OCI-LY1 (cell line): ENCODE results near the gene DCHS1.

Source experiments
- EZH2 ChIP-seq: fragments of 200-600 bp; sonication (generic), shearing (Covaris generic); IDR thresholded peaks from 2 replicates; pipeline ENCODE4 v1.8.0; 2017; ENCODE audit warnings: borderline replicate concordance, mixed run types, mild to moderate bottlenecking, antibody characterized with exemption, low read length, moderate library complexity, mixed read lengths
- TF ChIP-seq, protein P1 (sequence below): fragments of 200-600 bp; sonication (generic), shearing (Covaris generic); IDR thresholded peaks from 2 replicates; pipeline ENCODE4 v1.5.1; 2017; ENCODE audit warnings: mild to moderate bottlenecking, antibody characterized with exemption, low read length, moderate library complexity, mixed read lengths

DNA sequence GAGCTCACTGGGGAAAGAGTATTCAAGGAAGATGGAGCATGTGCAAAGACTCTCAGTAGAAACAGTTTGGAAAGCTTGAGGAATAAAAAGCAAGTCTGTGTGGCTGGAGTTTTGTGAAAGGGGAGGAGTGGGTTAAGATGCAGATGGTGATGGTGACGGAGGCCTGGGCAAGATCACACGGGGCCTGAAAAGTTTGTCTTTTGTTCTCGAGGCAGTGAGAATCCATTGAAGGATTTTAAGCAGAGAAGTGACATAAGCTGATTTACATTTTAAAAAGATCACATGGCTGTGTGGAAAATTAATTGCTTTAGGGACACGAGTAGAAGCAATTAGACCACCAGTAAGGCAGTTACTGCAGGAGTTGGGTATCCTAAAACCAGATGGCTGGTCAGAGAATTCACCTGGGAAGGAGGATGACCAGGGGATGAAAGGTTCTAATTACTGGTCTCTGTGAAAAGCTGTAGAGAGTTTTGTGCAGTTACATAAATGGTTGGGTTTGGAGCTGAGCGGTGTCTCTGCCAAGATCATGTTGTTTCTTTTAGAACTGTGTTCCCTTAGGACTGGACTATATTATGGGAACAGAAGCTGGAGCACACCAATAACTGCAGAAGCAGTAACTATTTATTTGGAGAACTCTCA lies 59.3 kb downstream of the DCHS1 start:
- TF ChIP-seq, protein P1, sequence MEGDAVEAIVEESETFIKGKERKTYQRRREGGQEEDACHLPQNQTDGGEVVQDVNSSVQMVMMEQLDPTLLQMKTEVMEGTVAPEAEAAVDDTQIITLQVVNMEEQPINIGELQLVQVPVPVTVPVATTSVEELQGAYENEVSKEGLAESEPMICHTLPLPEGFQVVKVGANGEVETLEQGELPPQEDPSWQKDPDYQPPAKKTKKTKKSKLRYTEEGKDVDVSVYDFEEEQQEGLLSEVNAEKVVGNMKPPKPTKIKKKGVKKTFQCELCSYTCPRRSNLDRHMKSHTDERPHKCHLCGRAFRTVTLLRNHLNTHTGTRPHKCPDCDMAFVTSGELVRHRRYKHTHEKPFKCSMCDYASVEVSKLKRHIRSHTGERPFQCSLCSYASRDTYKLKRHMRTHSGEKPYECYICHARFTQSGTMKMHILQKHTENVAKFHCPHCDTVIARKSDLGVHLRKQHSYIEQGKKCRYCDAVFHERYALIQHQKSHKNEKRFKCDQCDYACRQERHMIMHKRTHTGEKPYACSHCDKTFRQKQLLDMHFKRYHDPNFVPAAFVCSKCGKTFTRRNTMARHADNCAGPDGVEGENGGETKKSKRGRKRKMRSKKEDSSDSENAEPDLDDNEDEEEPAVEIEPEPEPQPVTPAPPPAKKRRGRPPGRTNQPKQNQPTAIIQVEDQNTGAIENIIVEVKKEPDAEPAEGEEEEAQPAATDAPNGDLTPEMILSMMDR = no peak
- TF ChIP-seq EZH2 = no peak
